Fibroblast of the aortic adventitia (primary cell): ENCODE results near the gene FAM120C. TPM values are rescaled to one million over a fixed set of nuclear protein-coding genes. Genes with fewer than 3 reads are reported as not detected.

Experiments used
- DNase-seq: peaks from one replicate; pipeline ENCODE4 v3.0.0-alpha.2; 2010; ENCODE audit warnings: low read depth
- H3K4me3 ChIP-seq: 2 replicates; pipeline ENCODE4 v1.5.1; 2011; ENCODE audit warnings: low read depth, mild to moderate bottlenecking, control low read depth, low read length, moderate library complexity
- CTCF ChIP-seq: IDR thresholded peaks from 2 replicates; pipeline ENCODE4 v1.5.1; 2011; ENCODE audit warnings: mild to moderate bottlenecking, low read length, control low read depth, inconsistent platforms; ENCODE audit not compliant: insufficient read depth
- total RNA-seq: library from RNA; depleted of rRNA; stranded (reverse); fragments of >200 nt; gene quantifications from 2 replicates; pipeline ENCODE4 v1.2.3, GENCODE V29; 2012; ENCODE audit warnings: low replicate concordance

FAM120C gene
- 4.2 and 10.5 TPM in 2 replicates for total RNA-seq

- TF ChIP-seq CTCF, result no peak
- peak; percentile 70 for DNase-seq
Measured at GRCh38 chrX:54182864-54183613, at the start of gene FAM120C. TSS of gene FAM120C (minus strand) at chrX:54183254. CDS start at chrX:54183198, 56 bp downstream.

GRCh38 chrX:54230435-54231148 is 47.5 kb upstream of the FAM120C start:
- no peak for TF ChIP-seq CTCF
- DNase-seq, result peak; percentile 29

More at GRCh38 chrX:54182864-54183613, at the start of gene FAM120C:
- H3K4me3 ChIP-seq, result peak within 1 kb of the TSS; percentile 71

GRCh38 chrX:54223581-54223980 is 40.5 kb upstream of the FAM120C start:
- TF ChIP-seq CTCF, result no peak
- no peak overlapping the region for H3K4me3 ChIP-seq
- DNase-seq, result no peak

More at GRCh38 chrX:54230435-54231148, 47.5 kb upstream of the FAM120C start:
- no peak overlapping the region for H3K4me3 ChIP-seq

- DNase-seq, result no peak
- no peak overlapping the region for H3K4me3 ChIP-seq
- no peak for TF ChIP-seq CTCF
Measured at GRCh38 chrX:54213603-54214002, 30.5 kb upstream of the FAM120C start.

GRCh38 chrX:54208531-54208930 is 25.5 kb upstream of the FAM120C start:
- H3K4me3 ChIP-seq, result no peak overlapping the region
- TF ChIP-seq CTCF, result no peak
- peak; percentile 27 for DNase-seq

- H3K4me3 ChIP-seq, result no peak overlapping the region
- no peak for TF ChIP-seq CTCF
- DNase-seq, result no peak
Measured at GRCh38 chrX:54198262-54198661, 15.2 kb upstream of the FAM120C start.
